ENCODE data around the gene GFRA1. TPM values are rescaled to one million over a fixed set of nuclear protein-coding genes. Genes with fewer than 3 reads are reported as not detected.
"Not testable (repeated sequence)": the region's sequence is repeated elsewhere in the genome, so short reads cannot be mapped to it uniquely, and the experiment has no call there.

The GFRA1 gene
- total RNA-seq, 8 experiments from 2014 or later, result 0.77 to 136 (median 50.2) TPM

- Histone ChIP-seq H3K4me3 (no peak overlapping the region), H3K27ac (no peak overlapping the region), H3K4me1 (replicated peaks in 1 of 2) (peaks cover 37 to 47% of the 10 kb centered on the region in 2 donors)
- WGBS, 10 experiments, result 90 to 100% (median 100%) methylated on average over 1 to 2 of the region's 2 CpGs; no CpG with 5 or more reads in 6 of the 10 experiments
- in situ Hi-C loops (cut with MboI; ENCODE audit: low pct_unique_long_range_greater_than_20kb in 2 of 9, low sequenced_read_pairs in 9 of 9, unreplicated experiment in 9 of 9), result no loop called here
- no peak for ATAC-seq (replicated peaks in 6 of 8)
Measured at GRCh38 chr10:116182426-116182825, 90.6 kb downstream of the GFRA1 start.

GRCh38 chr10:116178086-116178605 lies 94.9 kb downstream of the GFRA1 start:
- no peak for ATAC-seq (replicated peaks in 6 of 8)
- Histone ChIP-seq H3K4me1 (replicated peaks in 1 of 2) (peaks cover 9 to 26% of the 10 kb centered on the region in 2 donors), H3K27ac (no peak overlapping the region), H3K4me3 (no peak overlapping the region)
- WGBS, 10 experiments, result 10 to 72% (median 32%) methylated on average over 1 to 9 of the region's 9 CpGs; no CpG with 5 or more reads in 1 of the 10 experiments
- in situ Hi-C loops (cut with MboI; ENCODE audit: low pct_unique_long_range_greater_than_20kb in 2 of 9, low sequenced_read_pairs in 9 of 9, unreplicated experiment in 9 of 9), result no loop called here

- Histone ChIP-seq H3K4me3 (no peak overlapping the region), H3K27ac (peak overlapping the region in 1 of 2 donors; percentile 8), H3K4me1 (replicated peaks in 1 of 2) (peaks cover 26 to 50% of the 10 kb centered on the region in 2 donors)
- 53 to 100% (median 89%) methylated on average over 1 to 8 of the region's 8 CpGs; no CpG with 5 or more reads in 2 of the 10 experiments for WGBS, 10 experiments
- no peak for ATAC-seq (replicated peaks in 6 of 8)
- in situ Hi-C loops (cut with MboI; ENCODE audit: low pct_unique_long_range_greater_than_20kb in 2 of 9, low sequenced_read_pairs in 9 of 9, unreplicated experiment in 9 of 9), result no loop called here
Measured at GRCh38 chr10:116175231-116175630, 97.8 kb downstream of the GFRA1 start.

- WGBS, 10 experiments, result 53 to 100% (median 83%) methylated on average over 1 to 4 of the region's 4 CpGs; no CpG with 5 or more reads in 1 of the 10 experiments
- in situ Hi-C loops (cut with MboI; ENCODE audit: low pct_unique_long_range_greater_than_20kb in 2 of 9, low sequenced_read_pairs in 9 of 9, unreplicated experiment in 9 of 9), result no loop called here
Measured at GRCh38 chr10:116171505-116171904, 101.5 kb downstream of the GFRA1 start.

GRCh38 chr10:116170815-116171250 lies 102.2 kb downstream of the GFRA1 start:
- peaks cover 31 to 57% of the 10 kb centered on the region in 2 donors for H3K4me1 ChIP-seq (replicated peaks in 1 of 2)
- 0 to 44% (median 4%) methylated on average over 1 to 2 of the region's 2 CpGs; no CpG with 5 or more reads in 2 of the 10 experiments for WGBS, 10 experiments
- in situ Hi-C loops (cut with MboI; ENCODE audit: low pct_unique_long_range_greater_than_20kb in 2 of 9, low sequenced_read_pairs in 9 of 9, unreplicated experiment in 9 of 9), result no loop called here
- H3K4me3 ChIP-seq, result no peak overlapping the region
- ATAC-seq (replicated peaks in 6 of 8), result peak in 7 of 8 experiments; percentile 81 to 97 (median 91)
- H3K27ac ChIP-seq, result no peak overlapping the region

More at GRCh38 chr10:116171505-116171904, 101.5 kb downstream of the GFRA1 start:
- peaks cover 31 to 57% of the 10 kb centered on the region in 2 donors for H3K4me1 ChIP-seq (replicated peaks in 1 of 2)
- H3K27ac ChIP-seq, result no peak overlapping the region
- H3K4me3 ChIP-seq, result no peak overlapping the region
- ATAC-seq (replicated peaks in 6 of 8), result peak in 2 of 8 experiments; percentile 27 to 28

GRCh38 chr10:116169782-116170445 lies 103.1 kb downstream of the GFRA1 start:
- ATAC-seq (replicated peaks in 6 of 8), result no peak
- Histone ChIP-seq H3K27ac (no peak overlapping the region), H3K4me1 (replicated peaks in 1 of 2) (peaks cover 24 to 48% of the 10 kb centered on the region in 2 donors), H3K4me3 (no peak overlapping the region)
- 100% methylated on average over 1 of the region's 3 CpGs; no CpG with 5 or more reads in 9 of the 10 experiments for WGBS, 10 experiments
- in situ Hi-C loops (cut with MboI; ENCODE audit: low pct_unique_long_range_greater_than_20kb in 2 of 9, low sequenced_read_pairs in 9 of 9, unreplicated experiment in 9 of 9), result no loop called here

- peaks cover 28 to 48% of the 10 kb centered on the region in 2 donors for H3K4me1 ChIP-seq (replicated peaks in 1 of 2)
- ATAC-seq (replicated peaks in 6 of 8), result no peak
- no peak overlapping the region for H3K27ac ChIP-seq
- H3K4me3 ChIP-seq, result no peak overlapping the region
- 43 to 100% (median 100%) methylated on average over 1 of the region's 1 CpG; no CpG with 5 or more reads in 3 of the 10 experiments for WGBS, 10 experiments
- in situ Hi-C loops (cut with MboI; ENCODE audit: low pct_unique_long_range_greater_than_20kb in 2 of 9, low sequenced_read_pairs in 9 of 9, unreplicated experiment in 9 of 9), result no loop called here
Measured at GRCh38 chr10:116168745-116169144, 104.3 kb downstream of the GFRA1 start.

GRCh38 chr10:116168329-116168728 lies 104.7 kb downstream of the GFRA1 start:
- 17 to 60% (median 45%) methylated on average over 1 to 2 of the region's 2 CpGs; no CpG with 5 or more reads in 6 of the 10 experiments for WGBS, 10 experiments
- H3K27ac ChIP-seq, result no peak overlapping the region
- peaks cover 31 to 51% of the 10 kb centered on the region in 2 donors for H3K4me1 ChIP-seq (replicated peaks in 1 of 2)
- no peak for ATAC-seq (replicated peaks in 6 of 8)
- H3K4me3 ChIP-seq, result no peak overlapping the region
- in situ Hi-C loops (cut with MboI; ENCODE audit: low pct_unique_long_range_greater_than_20kb in 2 of 9, low sequenced_read_pairs in 9 of 9, unreplicated experiment in 9 of 9), result no loop called here

- peaks cover 26 to 39% of the 10 kb centered on the region in 2 donors for H3K4me1 ChIP-seq (replicated peaks in 1 of 2)
- H3K4me3 ChIP-seq; ATAC-seq (replicated peaks in 6 of 8); H3K27ac ChIP-seq; in situ Hi-C loops (cut with MboI; ENCODE audit: low pct_unique_long_range_greater_than_20kb in 2 of 9, low sequenced_read_pairs in 9 of 9, unreplicated experiment in 9 of 9): not testable (repeated sequence)
Measured at GRCh38 chr10:116165941-116166340, 107.1 kb downstream of the GFRA1 start.

GRCh38 chr10:116164291-116164690 lies 108.7 kb downstream of the GFRA1 start:
- no peak overlapping the region for H3K4me3 ChIP-seq
- in situ Hi-C loops (cut with MboI; ENCODE audit: low pct_unique_long_range_greater_than_20kb in 2 of 9, low sequenced_read_pairs in 9 of 9, unreplicated experiment in 9 of 9), result no loop called here
- peak in 5 of 8 experiments; percentile 26 to 59 (median 37) for ATAC-seq (replicated peaks in 6 of 8)
- no peak overlapping the region for H3K27ac ChIP-seq
- WGBS, 10 experiments, result 4 to 80% (median 50%) methylated on average over 1 to 5 of the region's 5 CpGs
- H3K4me1 ChIP-seq (replicated peaks in 1 of 2), result peaks cover 15 to 38% of the 10 kb centered on the region in 2 donors

GRCh38 chr10:116163333-116164131 lies 109.5 kb downstream of the GFRA1 start:
- in situ Hi-C loops (cut with MboI; ENCODE audit: low pct_unique_long_range_greater_than_20kb in 2 of 9, low sequenced_read_pairs in 9 of 9, unreplicated experiment in 9 of 9), result no loop called here
- Histone ChIP-seq H3K4me1 (replicated peaks in 1 of 2) (peaks cover 15 to 38% of the 10 kb centered on the region in 2 donors), H3K4me3 (no peak overlapping the region), H3K27ac (no peak overlapping the region)
- peak in 6 of 8 experiments; percentile 33 to 81 (median 48) for ATAC-seq (replicated peaks in 6 of 8)
- 7 to 95% (median 66%) methylated on average over 1 to 11 of the region's 18 CpGs for WGBS, 10 experiments

GRCh38 chr10:116162851-116163250 lies 110.2 kb downstream of the GFRA1 start:
- in situ Hi-C loops (cut with MboI; ENCODE audit: low pct_unique_long_range_greater_than_20kb in 2 of 9, low sequenced_read_pairs in 9 of 9, unreplicated experiment in 9 of 9), result no loop called here
- 6 to 95% (median 68%) methylated on average over 2 to 4 of the region's 4 CpGs; no CpG with 5 or more reads in 2 of the 10 experiments for WGBS, 10 experiments
- ATAC-seq (replicated peaks in 6 of 8), result peak in 1 of 8 experiments; percentile 29
- H3K27ac ChIP-seq, result no peak overlapping the region
- H3K4me1 ChIP-seq (replicated peaks in 1 of 2), result peaks cover 15 to 38% of the 10 kb centered on the region in 2 donors
- H3K4me3 ChIP-seq, result no peak overlapping the region

- in situ Hi-C loops (cut with MboI; ENCODE audit: low pct_unique_long_range_greater_than_20kb in 2 of 9, low sequenced_read_pairs in 9 of 9, unreplicated experiment in 9 of 9), result no loop called here
- peaks cover 18 to 60% of the 10 kb centered on the region in 2 donors for H3K4me1 ChIP-seq (replicated peaks in 1 of 2)
- H3K4me3 ChIP-seq, result no peak overlapping the region
- H3K27ac ChIP-seq, result no peak overlapping the region
- peak in 1 of 8 experiments; percentile 48 for ATAC-seq (replicated peaks in 6 of 8)
- 0 to 95% (median 65%) methylated on average over 1 to 2 of the region's 2 CpGs; no CpG with 5 or more reads in 4 of the 10 experiments for WGBS, 10 experiments
Measured at GRCh38 chr10:116160271-116160670, 112.7 kb downstream of the GFRA1 start.
